Left ventricle myocardium inferior (tissue), 1 donor: Measurements from ENCODE around the gene MAML2. TPM values are rescaled to one million over a fixed set of nuclear protein-coding genes. Genes with fewer than 3 reads are reported as not detected.
A peak's percentile ranks its signal among the peaks of the same experiment; 100 is the strongest.

Experiments used
- DNase-seq: peaks from one replicate; pipeline ENCODE4 v3.0.0-alpha.2; 2020
- H3K27ac ChIP-seq: fragments of 200-600 bp; replicated peaks from 2 replicates; pipeline ENCODE4 v1.8.0; 2021
- H3K27me3 ChIP-seq: fragments of 200-600 bp; 2 replicates; pipeline ENCODE4 v1.8.0; 2021; ENCODE audit warnings: low read depth
- H3K36me3 ChIP-seq: fragments of 200-600 bp; 2 replicates; pipeline ENCODE4 v1.8.0; 2021
- H3K4me1 ChIP-seq: fragments of 200-600 bp; 2 replicates; pipeline ENCODE4 v1.8.0; 2021
- H3K4me3 ChIP-seq: fragments of 200-600 bp; 2 replicates; pipeline ENCODE4 v1.8.0; 2021; ENCODE audit warnings: mild to moderate bottlenecking, moderate library complexity
- H3K9me3 ChIP-seq: fragments of 200-600 bp; replicated peaks from 2 replicates; pipeline ENCODE4 v1.8.0; 2021
- intact Hi-C: fragments of 100-400 bp; cut with micrococcal nuclease; formaldehyde crosslinking; loops from one replicate; pipeline ENCODE4 v1.11.0; 2022
- total RNA-seq: library from RNA; stranded (reverse); fragmentation: NEBNext Ultra II Directional; extraction: Animal tissue kit (Norgen Biotek cat#: 25700); gene quantifications from one replicate; pipeline ENCODE4 v1.2.1, GENCODE V29; 2021
- TF ChIP-seq, protein P1 (sequence below): fragments of 200-600 bp; IDR thresholded peaks from 2 replicates; pipeline ENCODE4 v1.8.0; 2021; ENCODE audit warnings: antibody characterized with exemption, mild to moderate bottlenecking, borderline replicate concordance
- donor health status: DM: no; HTN: yes; CAD: no; lungs with severe emphysema.

Gene MAML2
- total RNA-seq, 1 donor from 2014 or later, result 4.5 TPM

- peak overlapping the region; percentile 28 for H3K27ac ChIP-seq
- DNase-seq, result no peak
- TF ChIP-seq, protein P1, sequence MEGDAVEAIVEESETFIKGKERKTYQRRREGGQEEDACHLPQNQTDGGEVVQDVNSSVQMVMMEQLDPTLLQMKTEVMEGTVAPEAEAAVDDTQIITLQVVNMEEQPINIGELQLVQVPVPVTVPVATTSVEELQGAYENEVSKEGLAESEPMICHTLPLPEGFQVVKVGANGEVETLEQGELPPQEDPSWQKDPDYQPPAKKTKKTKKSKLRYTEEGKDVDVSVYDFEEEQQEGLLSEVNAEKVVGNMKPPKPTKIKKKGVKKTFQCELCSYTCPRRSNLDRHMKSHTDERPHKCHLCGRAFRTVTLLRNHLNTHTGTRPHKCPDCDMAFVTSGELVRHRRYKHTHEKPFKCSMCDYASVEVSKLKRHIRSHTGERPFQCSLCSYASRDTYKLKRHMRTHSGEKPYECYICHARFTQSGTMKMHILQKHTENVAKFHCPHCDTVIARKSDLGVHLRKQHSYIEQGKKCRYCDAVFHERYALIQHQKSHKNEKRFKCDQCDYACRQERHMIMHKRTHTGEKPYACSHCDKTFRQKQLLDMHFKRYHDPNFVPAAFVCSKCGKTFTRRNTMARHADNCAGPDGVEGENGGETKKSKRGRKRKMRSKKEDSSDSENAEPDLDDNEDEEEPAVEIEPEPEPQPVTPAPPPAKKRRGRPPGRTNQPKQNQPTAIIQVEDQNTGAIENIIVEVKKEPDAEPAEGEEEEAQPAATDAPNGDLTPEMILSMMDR, result no peak
- no peaks in the 10 kb centered on the region for H3K9me3 ChIP-seq
- intact Hi-C loops, result no loop called here
- H3K4me3 ChIP-seq, result no peak overlapping the region
- H3K27me3 ChIP-seq, result no peaks in the 10 kb centered on the region
- H3K4me1 ChIP-seq, result peaks cover 68% of the 10 kb centered on the region
- no peaks in the 10 kb centered on the region for H3K36me3 ChIP-seq
These were observed 21.9 kb downstream of the MAML2 start for GRCh38 chr11:96321091-96321490.

DNA sequence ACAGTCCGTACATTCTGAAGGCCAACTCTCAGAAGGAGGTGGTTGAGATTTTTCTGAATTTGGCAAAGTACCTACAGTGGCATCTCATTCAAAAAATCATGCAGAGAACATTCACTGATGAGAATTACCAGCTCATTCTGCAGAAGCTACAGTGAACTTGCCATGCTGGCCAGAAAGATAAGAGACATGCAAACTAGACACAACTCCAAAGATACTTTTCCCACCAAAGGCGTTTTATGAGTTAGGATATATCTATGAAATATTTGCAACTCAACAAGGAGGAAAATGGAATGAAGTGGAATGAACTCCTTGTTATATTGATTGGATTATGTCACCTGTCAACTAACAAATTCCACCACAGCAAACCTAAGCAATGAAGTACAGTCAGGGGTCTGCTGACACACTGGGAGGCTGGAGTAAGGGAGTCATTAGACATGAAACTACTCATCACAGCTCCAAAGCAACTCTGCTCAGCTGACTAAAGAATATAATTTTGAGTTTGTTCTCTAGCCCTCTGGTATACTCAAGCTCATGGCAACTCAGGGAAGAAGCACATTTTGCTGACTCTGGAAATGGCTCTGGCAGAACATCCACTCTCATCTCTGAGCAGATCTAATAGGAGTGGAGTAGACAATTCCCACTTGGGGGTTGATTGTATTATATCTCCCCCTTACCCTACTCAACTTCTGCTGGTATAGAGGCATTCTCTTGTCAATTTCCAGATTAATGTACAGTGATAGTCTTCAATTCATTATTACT lies 22.9 kb downstream of the MAML2 start:
- Histone ChIP-seq H3K27me3 (no peaks in the 10 kb centered on the region), H3K4me3 (no peak overlapping the region), H3K27ac (no peak overlapping the region), H3K4me1 (peaks cover 65% of the 10 kb centered on the region), H3K9me3 (no peaks in the 10 kb centered on the region), H3K36me3 (no peaks in the 10 kb centered on the region)
- TF ChIP-seq, protein P1, result no peak
- intact Hi-C loops, result no loop called here
- no peak for DNase-seq

GRCh38 chr11:96318850-96319249 lies 24.1 kb downstream of the MAML2 start:
- H3K27me3 ChIP-seq, result no peaks in the 10 kb centered on the region
- DNase-seq, result no peak
- intact Hi-C loops, result no loop called here
- no peak overlapping the region for H3K27ac ChIP-seq
- peaks cover 67% of the 10 kb centered on the region for H3K4me1 ChIP-seq
- H3K36me3 ChIP-seq, result no peaks in the 10 kb centered on the region
- TF ChIP-seq, protein P1, result no peak
- no peaks in the 10 kb centered on the region for H3K9me3 ChIP-seq
- no peak overlapping the region for H3K4me3 ChIP-seq

DNA sequence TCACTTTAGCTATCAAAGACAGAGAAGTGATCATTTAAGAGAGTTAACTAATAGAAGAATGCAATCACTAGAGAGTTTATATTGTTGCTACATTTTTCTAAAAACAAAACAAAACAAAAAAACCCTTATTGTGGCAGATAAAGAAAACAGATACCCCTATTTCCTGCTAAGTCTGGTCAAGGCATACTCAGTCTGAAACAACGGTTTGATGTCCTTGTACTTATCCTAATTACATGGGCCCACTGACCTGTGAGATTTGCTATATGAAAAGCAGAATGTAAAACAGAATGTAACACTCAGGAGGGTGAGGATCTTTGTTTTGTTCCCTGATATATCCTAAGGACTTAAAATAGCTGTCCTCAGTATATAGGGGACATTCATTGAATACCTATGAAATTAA lies 24.6 kb downstream of the MAML2 start:
- Histone ChIP-seq H3K4me1 (peaks cover 72% of the 10 kb centered on the region), H3K4me3 (no peak overlapping the region)

GRCh38 chr11:96317985-96318384 lies 25.0 kb downstream of the MAML2 start:
- TF ChIP-seq, protein P1, result no peak

More for the DNA sequence above, 24.6 kb downstream of the MAML2 start:
- TF ChIP-seq, protein P1, result no peak
- Histone ChIP-seq H3K27ac (no peak overlapping the region), H3K27me3 (no peaks in the 10 kb centered on the region), H3K9me3 (no peaks in the 10 kb centered on the region), H3K36me3 (no peaks in the 10 kb centered on the region)
- intact Hi-C loops, result no loop called here
- DNase-seq, result no peak

More at GRCh38 chr11:96317985-96318384, 25.0 kb downstream of the MAML2 start:
- no peaks in the 10 kb centered on the region for H3K36me3 ChIP-seq
- H3K27ac ChIP-seq, result peak overlapping the region; percentile 14
- no peak overlapping the region for H3K4me3 ChIP-seq
- no peaks in the 10 kb centered on the region for H3K27me3 ChIP-seq
- no peak for DNase-seq
- intact Hi-C loops, result no loop called here
- H3K4me1 ChIP-seq, result peaks cover 76% of the 10 kb centered on the region
- H3K9me3 ChIP-seq, result no peaks in the 10 kb centered on the region
